K562 (cell line): Measurements from ENCODE around the gene NRM. TPM values are rescaled to one million over a fixed set of nuclear protein-coding genes. Genes with fewer than 3 reads are reported as not detected.

Experiments used
- CBFA2T2 ChIP-seq: fragments of 450-650 bp; conservative IDR thresholded peaks from 2 replicates; pipeline ENCODE4 v1.6.1; 2017; ENCODE audit warnings: mild to moderate bottlenecking
- CREM ChIP-seq: IDR thresholded peaks from 2 replicates; pipeline ENCODE4 v1.6.1; 2014; ENCODE audit warnings: antibody characterized with exemption, low read depth
- EHMT2 ChIP-seq: fragments of 450-650 bp; IDR thresholded peaks from 2 replicates; pipeline ENCODE4 v1.6.1; 2018; ENCODE audit warnings: antibody characterized with exemption
- ELF2 ChIP-seq: fragments of 250-450 bp; sonication (Bioruptor Pico); IDR thresholded peaks from 2 replicates; pipeline ENCODE4 v1.5.0; 2021; ENCODE audit warnings: mild to moderate bottlenecking
- EP400 ChIP-seq: fragments of 450-650 bp; IDR thresholded peaks from 2 replicates; pipeline ENCODE4 v1.6.1; 2017; ENCODE audit warnings: antibody characterized with exemption, mild to moderate bottlenecking, moderate library complexity
- FIP1L1 ChIP-seq: fragments of 200-400 bp; formaldehyde crosslinking; IDR thresholded peaks from 2 replicates; pipeline ENCODE4 v1.6.1; 2018; ENCODE audit warnings: mild to moderate bottlenecking, low read depth, low read length; ENCODE audit not compliant: poor library complexity, severe bottlenecking
- FOXJ3 ChIP-seq: sonication (generic); formaldehyde crosslinking; IDR thresholded peaks from 2 replicates; pipeline ENCODE4 v1.4.0; 2020; ENCODE audit warnings: mild to moderate bottlenecking, missing genetic modification reagents
- JUN ChIP-seq, 2 experiments: sonication (generic) in 1 of 2; formaldehyde crosslinking in 1 of 2; IDR thresholded peaks; 2 replicates each; pipeline versions ENCODE4 v1.6.1 to v1.8.0; 2012 to 2022; ENCODE audit warnings: borderline replicate concordance in 2 of 2, mild to moderate bottlenecking in 2 of 2, improper control_type of control experiment in 1 of 2, low read depth in 1 of 2, low read length in 1 of 2, missing genetic modification reagents in 1 of 2
- KHSRP ChIP-seq: fragments of 450-650 bp; IDR thresholded peaks from 2 replicates; pipeline ENCODE4 v1.6.1; 2017
- MIER1 ChIP-seq: fragments of 450-650 bp; IDR thresholded peaks from 2 replicates; pipeline ENCODE4 v1.6.1; 2016; ENCODE audit warnings: antibody characterized with exemption, mild to moderate bottlenecking, low read depth
- NFE2 ChIP-seq: IDR thresholded peaks from 2 replicates; pipeline ENCODE4 v1.6.1; 2014; ENCODE audit warnings: antibody characterized with exemption, low read depth
- SMARCE1 ChIP-seq: fragments of 450-650 bp; IDR thresholded peaks from 2 replicates; pipeline ENCODE4 v1.7.1; 2016; ENCODE audit warnings: mild to moderate bottlenecking
- SRSF9 ChIP-seq: fragments of 200-400 bp; formaldehyde crosslinking; IDR thresholded peaks from 2 replicates; pipeline ENCODE4 v1.6.1; 2017; ENCODE audit warnings: low read depth, low read length, borderline replicate concordance
- ZSCAN29 ChIP-seq: fragments of 450-650 bp; IDR thresholded peaks from 2 replicates; pipeline ENCODE4 v1.6.1; 2017
- polyA plus RNA-seq, 8 experiments: library from polyadenylated mRNA; depleted of rRNA in 4 of 8; stranded (reverse) in 5 of 8; unstranded in 3 of 8; fragments of >200 nt; fragmentation: Nextera tagmentation in 2 of 8; fragmentation: Illumina TruSeq in 1 of 8; extraction: Ambion mirVana in 2 of 8; extraction: Trizol in 1 of 8; gene quantifications; 2 replicates each; pipeline versions ENCODE4 v1.2.1 to v1.2.3, GENCODE V29; 2011 to 2014; ENCODE audit warnings: inconsistent platforms in 1 of 8, missing spikeins in 1 of 8
- total RNA-seq, 7 experiments: library from RNA; depleted of rRNA in 6 of 7; stranded (reverse); fragments of >200 nt in 6 of 7; fragmentation: Illumina TruSeq in 2 of 7; extraction: Trizol in 2 of 7; gene quantifications; 2 replicates each; pipeline versions ENCODE4 v1.2.1 to v1.2.3, GENCODE V29; 2011 to 2021; ENCODE audit warnings: low replicate concordance in 1 of 7
- TF ChIP-seq, protein P1 (sequence below), 2 experiments: fragments of 450-650 bp in 1 of 2; sonication (generic) in 1 of 2; formaldehyde crosslinking in 1 of 2; IDR thresholded peaks; 2 replicates each; pipeline versions ENCODE4 v1.7.1 to v1.9.0; 2016 to 2022; ENCODE audit warnings: inconsistent platforms in 1 of 2, mild to moderate bottlenecking in 1 of 2, missing genetic modification reagents in 1 of 2
- TF ChIP-seq, protein P2 (sequence below): fragments of 250-450 bp; sonication (Bioruptor Pico); IDR thresholded peaks from 2 replicates; pipeline ENCODE4 v1.5.0; 2021

Gene NRM
- total and polyA plus RNA-seq, 9 of the 15 experiments (the other 6 are each of a cell fraction or from before 2014, with no cell fraction given), result 9.7 to 58.2 (median 18.1) TPM

DNA sequence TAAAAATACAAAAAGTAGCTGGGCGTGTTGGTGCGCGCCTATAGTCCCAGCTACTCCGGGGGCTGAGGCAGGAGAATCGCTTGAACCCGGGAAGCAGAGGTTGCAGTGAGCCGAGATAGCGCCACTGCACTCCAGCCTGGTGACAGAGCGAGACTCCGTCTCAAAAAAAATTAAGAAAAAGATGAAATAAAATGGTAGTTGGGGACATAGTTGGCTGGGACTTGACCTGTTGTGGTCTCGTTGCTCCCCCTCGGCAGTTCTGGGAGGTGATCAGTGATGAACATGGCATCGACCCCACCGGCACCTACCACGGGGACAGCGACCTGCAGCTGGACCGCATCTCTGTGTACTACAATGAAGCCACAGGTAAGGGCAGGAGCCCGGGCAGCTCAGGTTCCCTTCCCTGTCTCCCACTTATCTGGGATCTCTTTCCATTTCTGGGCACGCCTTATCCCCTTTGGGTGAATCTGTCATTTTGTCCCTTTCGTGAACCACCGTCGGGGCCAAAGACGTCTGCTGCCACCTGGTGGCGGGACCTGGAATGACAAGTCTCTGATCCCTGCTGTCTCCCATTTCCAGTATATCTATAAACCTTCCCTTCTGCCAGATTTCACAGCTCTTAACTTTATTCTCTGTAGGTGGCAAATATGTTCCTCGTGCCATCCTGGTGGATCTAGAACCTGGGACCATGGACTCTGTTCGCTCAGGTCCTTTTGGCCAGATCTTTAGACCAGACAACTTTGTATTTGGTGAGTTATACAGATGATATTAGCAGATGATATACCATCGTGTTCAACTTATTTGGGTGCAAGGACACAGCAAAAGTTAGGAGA is 31.7 kb upstream of the NRM start (continued):
- TF ChIP-seq, protein P1, sequence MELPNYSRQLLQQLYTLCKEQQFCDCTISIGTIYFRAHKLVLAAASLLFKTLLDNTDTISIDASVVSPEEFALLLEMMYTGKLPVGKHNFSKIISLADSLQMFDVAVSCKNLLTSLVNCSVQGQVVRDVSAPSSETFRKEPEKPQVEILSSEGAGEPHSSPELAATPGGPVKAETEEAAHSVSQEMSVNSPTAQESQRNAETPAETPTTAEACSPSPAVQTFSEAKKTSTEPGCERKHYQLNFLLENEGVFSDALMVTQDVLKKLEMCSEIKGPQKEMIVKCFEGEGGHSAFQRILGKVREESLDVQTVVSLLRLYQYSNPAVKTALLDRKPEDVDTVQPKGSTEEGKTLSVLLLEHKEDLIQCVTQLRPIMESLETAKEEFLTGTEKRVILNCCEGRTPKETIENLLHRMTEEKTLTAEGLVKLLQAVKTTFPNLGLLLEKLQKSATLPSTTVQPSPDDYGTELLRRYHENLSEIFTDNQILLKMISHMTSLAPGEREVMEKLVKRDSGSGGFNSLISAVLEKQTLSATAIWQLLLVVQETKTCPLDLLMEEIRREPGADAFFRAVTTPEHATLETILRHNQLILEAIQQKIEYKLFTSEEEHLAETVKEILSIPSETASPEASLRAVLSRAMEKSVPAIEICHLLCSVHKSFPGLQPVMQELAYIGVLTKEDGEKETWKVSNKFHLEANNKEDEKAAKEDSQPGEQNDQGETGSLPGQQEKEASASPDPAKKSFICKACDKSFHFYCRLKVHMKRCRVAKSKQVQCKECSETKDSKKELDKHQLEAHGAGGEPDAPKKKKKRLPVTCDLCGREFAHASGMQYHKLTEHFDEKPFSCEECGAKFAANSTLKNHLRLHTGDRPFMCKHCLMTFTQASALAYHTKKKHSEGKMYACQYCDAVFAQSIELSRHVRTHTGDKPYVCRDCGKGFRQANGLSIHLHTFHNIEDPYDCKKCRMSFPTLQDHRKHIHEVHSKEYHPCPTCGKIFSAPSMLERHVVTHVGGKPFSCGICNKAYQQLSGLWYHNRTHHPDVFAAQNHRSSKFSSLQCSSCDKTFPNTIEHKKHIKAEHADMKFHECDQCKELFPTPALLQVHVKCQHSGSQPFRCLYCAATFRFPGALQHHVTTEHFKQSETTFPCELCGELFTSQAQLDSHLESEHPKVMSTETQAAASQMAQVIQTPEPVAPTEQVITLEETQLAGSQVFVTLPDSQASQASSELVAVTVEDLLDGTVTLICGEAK (IDR thresholded peaks at IDR 0.05), result 0 out of 2 replicates have a peak, but pooled peaks have one; percentile 17
- TF ChIP-seq, protein P1 (CRISPR knock-in tag; IDR thresholded peaks at IDR 0.05), result no peak
- TF ChIP-seq ELF2 (CRISPR knock-in tag), result peak; percentile 58; the same call in 1 of the 2 replicates
- no peak for TF ChIP-seq ZSCAN29
- peak; percentile 32; the same call in 1 of the 2 replicates for TF ChIP-seq EP400
- TF ChIP-seq SMARCE1, result no peak
- no peak for TF ChIP-seq KHSRP
- no peak for TF ChIP-seq SRSF9
- TF ChIP-seq FIP1L1, result peak; percentile 39
- TF ChIP-seq EHMT2, result no peak
- TF ChIP-seq JUN (IDR thresholded peaks at IDR 0.05; ENCODE audit: borderline replicate concordance, low read depth, low read length), result no peak
- no peak for TF ChIP-seq JUN (CRISPR knock-in tag; IDR thresholded peaks at IDR 0.05; ENCODE audit: borderline replicate concordance)
- TF ChIP-seq CBFA2T2, result no peak
- TF ChIP-seq CREM, result peak; percentile 54
- TF ChIP-seq MIER1, result no peak
- TF ChIP-seq, protein P2, sequence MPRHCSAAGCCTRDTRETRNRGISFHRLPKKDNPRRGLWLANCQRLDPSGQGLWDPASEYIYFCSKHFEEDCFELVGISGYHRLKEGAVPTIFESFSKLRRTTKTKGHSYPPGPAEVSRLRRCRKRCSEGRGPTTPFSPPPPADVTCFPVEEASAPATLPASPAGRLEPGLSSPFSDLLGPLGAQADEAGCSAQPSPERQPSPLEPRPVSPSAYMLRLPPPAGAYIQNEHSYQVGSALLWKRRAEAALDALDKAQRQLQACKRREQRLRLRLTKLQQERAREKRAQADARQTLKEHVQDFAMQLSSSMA (CRISPR knock-in tag), result no peak
- TF ChIP-seq NFE2, result peak; percentile 28; the same call in 1 of the 2 replicates
- no peak for TF ChIP-seq FOXJ3 (CRISPR knock-in tag)
